Measurements from ENCODE around the gene SDK2. TPM values are rescaled to one million over a fixed set of nuclear protein-coding genes. Genes with fewer than 3 reads are reported as not detected.

Gene SDK2
- total RNA-seq, 1 donor from 2014 or later, result 31.2 TPM

GRCh38 chr17:73331060-73331459 is 313.2 kb downstream of the SDK2 start:
- DNase-seq (ENCODE audit: low read depth, low spot score), result no peak
- Mint-ChIP-seq H3K27me3 (ENCODE audit: low read depth) (no peaks in the 10 kb centered on the region), H3K9me3 (no peaks in the 10 kb centered on the region), H3K27ac (ENCODE audit: unreplicated experiment) (no peak overlapping the region), H3K4me1 (peaks cover 6% of the 10 kb centered on the region), H3K36me3 (ENCODE audit: low read depth) (no peaks in the 10 kb centered on the region), H3K4me3 (no peak overlapping the region)
- TF ChIP-seq CTCF (conservative IDR thresholded peaks at IDR 0.05), result no peak

- Mint-ChIP-seq H3K4me1 (peaks cover 22% of the 10 kb centered on the region), H3K36me3 (ENCODE audit: low read depth) (no peaks in the 10 kb centered on the region), H3K4me3 (no peak overlapping the region), H3K27me3 (ENCODE audit: low read depth) (no peaks in the 10 kb centered on the region), H3K27ac (ENCODE audit: unreplicated experiment) (no peak overlapping the region), H3K9me3 (no peaks in the 10 kb centered on the region)
- TF ChIP-seq CTCF (conservative IDR thresholded peaks at IDR 0.05), result no peak
- no peak for DNase-seq (ENCODE audit: low read depth, low spot score)
These were observed 316.6 kb downstream of the SDK2 start for GRCh38 chr17:73327676-73328075.

DNA sequence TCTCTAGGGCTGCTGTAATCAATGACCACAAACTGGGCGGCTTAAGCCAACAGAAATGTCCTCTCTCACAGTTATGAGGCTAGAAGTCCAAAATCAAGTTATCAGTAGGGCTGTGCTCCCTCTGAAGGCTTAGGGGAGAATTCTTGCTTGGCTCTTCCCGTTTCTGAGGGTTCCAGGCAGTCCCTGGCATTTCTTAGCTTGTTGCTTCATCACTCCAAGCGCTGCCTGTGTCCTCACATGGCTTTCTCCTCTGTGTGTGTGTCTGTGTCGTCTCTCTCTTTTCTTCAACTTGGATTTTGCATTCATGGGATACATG is 318.8 kb downstream of the SDK2 start:
- no peaks in the 10 kb centered on the region for H3K36me3 Mint-ChIP-seq (ENCODE audit: low read depth)
- H3K4me1 Mint-ChIP-seq, result peaks cover 29% of the 10 kb centered on the region
- H3K27me3 Mint-ChIP-seq (ENCODE audit: low read depth), result no peaks in the 10 kb centered on the region
- H3K9me3 Mint-ChIP-seq, result no peaks in the 10 kb centered on the region
- DNase-seq (ENCODE audit: low read depth, low spot score), result no peak
- H3K27ac Mint-ChIP-seq (ENCODE audit: unreplicated experiment), result no peak overlapping the region
- H3K4me3 Mint-ChIP-seq, result no peak overlapping the region
- TF ChIP-seq CTCF (conservative IDR thresholded peaks at IDR 0.05), result no peak

DNA sequence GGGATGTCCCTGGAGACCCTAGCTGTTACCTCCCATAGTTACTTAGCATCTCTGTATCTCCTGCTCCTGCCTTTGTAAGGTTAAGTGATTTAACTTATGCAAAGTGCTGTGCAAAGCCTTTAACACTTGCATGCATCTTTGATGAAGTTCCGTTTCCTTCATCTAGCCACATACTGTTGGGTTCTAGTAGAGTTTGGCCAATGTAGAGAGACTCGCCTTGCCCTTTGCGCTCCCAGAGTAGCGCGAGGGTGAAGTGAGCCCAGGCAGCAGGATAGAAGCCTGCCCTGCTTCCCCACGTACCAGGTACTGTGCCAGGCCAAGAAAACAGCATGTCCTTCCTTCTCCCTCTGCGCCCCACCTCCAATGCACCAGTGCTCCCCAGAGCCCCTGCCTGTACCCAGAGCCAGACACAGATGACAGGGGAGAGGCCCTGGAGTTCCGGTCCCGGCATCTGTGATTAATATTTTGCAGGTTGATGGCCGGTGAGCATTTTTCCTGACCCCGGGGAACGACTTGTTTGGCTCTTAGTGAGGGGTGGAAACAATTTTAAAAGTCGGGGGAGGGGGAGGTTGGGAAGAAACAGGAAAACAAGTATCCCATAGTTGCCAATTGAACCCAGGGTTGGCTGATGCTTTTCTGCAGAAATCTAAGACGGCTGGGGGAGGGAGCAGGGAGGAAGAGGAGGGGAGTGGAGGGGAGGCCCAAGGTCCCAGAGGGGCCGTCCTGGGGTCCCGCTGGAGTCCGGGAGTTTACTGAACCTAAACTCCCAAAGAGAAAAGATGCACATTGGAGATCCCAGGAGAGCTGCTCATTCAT is 319.3 kb downstream of the SDK2 start:
- no peaks in the 10 kb centered on the region for H3K27me3 Mint-ChIP-seq (ENCODE audit: low read depth)
- DNase-seq (ENCODE audit: low read depth, low spot score), result no peak
- no peak for TF ChIP-seq CTCF (conservative IDR thresholded peaks at IDR 0.05)
- no peak overlapping the region for H3K27ac Mint-ChIP-seq (ENCODE audit: unreplicated experiment)
- no peaks in the 10 kb centered on the region for H3K36me3 Mint-ChIP-seq (ENCODE audit: low read depth)
- no peak overlapping the region for H3K4me3 Mint-ChIP-seq
- peaks cover 30% of the 10 kb centered on the region for H3K4me1 Mint-ChIP-seq
- H3K9me3 Mint-ChIP-seq, result no peaks in the 10 kb centered on the region

DNA sequence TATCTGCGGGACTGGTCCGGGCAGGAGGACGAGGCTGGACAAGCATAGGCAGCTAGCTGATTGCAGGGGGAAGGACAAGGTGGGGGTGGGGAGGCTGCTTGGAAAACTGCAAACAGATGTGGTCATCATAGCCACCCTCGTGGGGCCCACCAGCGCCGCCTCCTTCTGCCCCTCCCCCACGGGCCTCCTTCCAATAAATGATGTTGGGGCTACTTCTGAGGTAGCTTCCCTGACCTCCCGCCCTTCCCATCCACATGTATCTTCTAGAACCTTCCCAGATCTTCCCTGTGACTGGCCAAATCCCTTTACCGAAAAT is 320.1 kb downstream of the SDK2 start:
- H3K27me3 Mint-ChIP-seq (ENCODE audit: low read depth), result no peaks in the 10 kb centered on the region
- no peak overlapping the region for H3K4me3 Mint-ChIP-seq
- no peaks in the 10 kb centered on the region for H3K36me3 Mint-ChIP-seq (ENCODE audit: low read depth)
- no peak for TF ChIP-seq CTCF (conservative IDR thresholded peaks at IDR 0.05)
- H3K4me1 Mint-ChIP-seq, result peaks cover 30% of the 10 kb centered on the region
- H3K27ac Mint-ChIP-seq (ENCODE audit: unreplicated experiment), result no peak overlapping the region
- DNase-seq (ENCODE audit: low read depth, low spot score), result no peak
- no peaks in the 10 kb centered on the region for H3K9me3 Mint-ChIP-seq
